GM19468 (cell line): ENCODE measurements around the gene OR2V2.
"Not testable (repeated sequence)": the region's sequence is repeated elsewhere in the genome, so short reads cannot be mapped to it uniquely, and the experiment has no call there.

Experiments
- ATAC-seq: cut with Tn5 transposase; IDR thresholded peaks from one replicate; pipeline ENCODE4 v1.9.1; 2021; ENCODE audit warnings: mild to moderate bottlenecking, moderate library complexity, moderate number of reproducible peaks; ENCODE audit not compliant: unreplicated experiment; ENCODE audit errors: extremely low read depth

The OR2V2 gene

GRCh38 chr5:181138258-181138657, 9.1 kb upstream of the OR2V2 start:
- ATAC-seq, result no peak

GRCh38 chr5:181140766-181141165, 6.6 kb upstream of the OR2V2 start:
- no peak for ATAC-seq

DNA sequence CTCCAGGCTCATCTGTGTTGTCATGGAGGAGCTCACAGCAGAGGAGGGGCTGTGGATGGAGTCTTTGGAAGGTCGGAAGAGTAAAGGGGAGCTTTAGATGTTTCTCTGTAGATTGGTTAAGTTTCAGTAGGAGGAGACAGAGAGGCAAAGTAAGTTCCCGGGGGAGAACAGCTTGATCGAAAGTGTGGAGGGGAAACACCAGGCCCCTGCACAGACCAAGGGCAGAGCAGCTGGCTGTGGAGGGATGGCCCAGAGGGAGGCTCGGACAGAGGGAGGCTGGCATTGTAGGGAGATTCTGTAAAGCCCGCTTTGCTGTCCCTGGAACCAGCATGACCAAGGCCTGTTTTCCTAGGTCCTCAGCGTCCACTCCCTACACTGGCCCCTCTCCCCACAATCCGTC, 5.3 kb upstream of the OR2V2 start:
- no peak for ATAC-seq

DNA sequence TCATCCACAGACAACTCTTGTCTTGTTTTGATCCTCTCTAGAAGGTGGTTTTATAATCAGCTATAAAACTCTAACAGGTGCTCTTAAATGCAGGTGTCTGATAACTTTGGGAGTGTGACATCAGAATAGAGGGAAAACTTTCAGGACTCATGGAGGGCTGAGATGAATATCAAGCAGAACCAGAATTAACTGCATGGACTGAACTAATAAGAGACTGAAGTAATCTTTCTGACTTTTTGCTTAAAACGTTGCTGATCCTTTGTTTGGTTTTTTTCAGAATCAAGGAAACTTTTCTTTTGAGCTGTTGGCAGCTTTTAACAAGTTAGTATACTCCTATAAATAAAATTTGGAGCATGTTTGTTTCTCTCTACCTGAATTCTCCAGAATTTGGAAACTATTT, 2.3 kb upstream of the OR2V2 start:
- ATAC-seq, result no peak

- ATAC-seq, result no peak
Measured at GRCh38 chr5:181149355-181149754, 2.0 kb downstream of the OR2V2 start.

DNA sequence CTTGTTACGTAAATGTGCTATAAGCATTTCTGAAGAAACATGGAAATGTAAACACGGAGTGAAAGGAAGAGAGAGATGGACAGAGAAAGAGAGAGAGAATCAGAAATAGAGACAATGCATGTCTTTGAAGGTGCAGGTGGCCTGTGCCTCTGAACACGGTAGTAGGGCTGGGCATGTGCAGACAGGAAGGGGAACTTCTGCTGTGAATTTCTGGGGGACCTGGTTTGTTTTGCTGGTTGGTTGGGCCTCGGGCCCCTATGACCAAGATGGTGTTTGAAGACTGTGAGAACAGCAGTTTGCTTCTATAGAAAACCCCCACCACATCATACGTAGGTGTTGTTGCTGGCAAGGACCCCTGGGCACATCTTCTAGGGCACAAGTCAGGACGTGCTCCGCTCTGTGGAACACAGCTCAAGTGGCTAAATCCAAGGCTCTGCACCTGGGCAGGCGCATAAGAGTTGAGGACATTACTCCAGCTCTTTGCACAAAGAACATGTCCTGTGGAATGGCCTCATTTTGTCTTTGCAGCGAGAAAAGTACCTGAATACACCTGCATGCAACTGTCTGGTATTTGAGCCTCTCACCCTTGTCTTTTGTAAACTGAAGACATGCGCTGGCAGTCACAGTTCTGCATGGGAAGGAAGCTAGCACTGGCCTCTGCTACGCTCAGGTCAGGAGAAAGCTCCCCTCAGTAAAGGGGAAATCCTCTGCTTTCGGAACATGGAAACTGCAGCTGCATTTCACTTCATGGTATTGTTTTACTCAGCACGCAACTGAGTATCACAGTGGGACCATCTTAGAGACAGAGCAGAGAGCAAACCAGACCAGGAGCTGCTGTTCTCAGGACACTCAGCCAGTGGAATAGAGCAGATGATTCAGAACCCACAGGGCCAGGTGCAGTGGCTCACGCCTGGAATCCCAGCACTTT, 2.7 kb downstream of the OR2V2 start:
- ATAC-seq, result no peak

- no peak for ATAC-seq
Measured at GRCh38 chr5:181151146-181151545, 3.8 kb downstream of the OR2V2 start.

DNA sequence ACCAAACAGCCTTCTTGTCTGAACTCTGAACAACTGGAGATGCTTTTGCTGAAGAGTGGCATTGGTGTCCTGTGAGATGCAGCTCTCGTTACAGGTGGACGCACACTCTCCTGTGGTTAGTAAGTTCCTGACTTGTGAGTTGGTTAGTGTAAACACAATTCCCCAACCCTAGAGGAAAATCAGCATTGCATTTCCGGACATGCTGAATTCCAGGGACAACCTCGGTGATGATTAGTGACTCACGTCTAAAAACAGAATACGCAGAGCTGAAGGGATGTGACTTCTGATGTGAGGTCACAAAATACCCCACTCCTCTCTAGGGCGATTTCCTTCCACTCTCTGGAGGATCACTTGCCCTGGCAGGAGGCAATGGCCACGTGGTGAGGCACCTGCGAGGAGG, 5.0 kb downstream of the OR2V2 start:
- no peak for ATAC-seq

DNA sequence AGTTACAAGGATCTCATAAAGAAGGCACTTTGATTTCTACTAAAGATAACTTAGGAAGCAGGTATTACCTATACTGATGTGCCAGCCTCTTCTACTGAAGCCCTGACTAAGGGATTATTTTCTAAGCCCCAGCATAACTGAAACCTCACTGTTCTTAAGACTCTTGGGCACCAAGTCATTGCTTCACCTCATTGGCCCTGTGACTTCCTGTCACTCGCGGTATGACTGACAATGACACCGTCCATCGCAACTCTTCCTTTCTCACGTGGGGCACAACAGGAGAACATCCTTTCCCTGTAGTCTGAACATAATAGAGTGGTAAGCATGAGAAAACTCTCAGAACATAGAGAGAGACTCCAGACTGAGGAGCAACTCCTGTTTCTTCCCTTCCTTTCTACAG, 6.4 kb downstream of the OR2V2 start:
- no peak for ATAC-seq

DNA sequence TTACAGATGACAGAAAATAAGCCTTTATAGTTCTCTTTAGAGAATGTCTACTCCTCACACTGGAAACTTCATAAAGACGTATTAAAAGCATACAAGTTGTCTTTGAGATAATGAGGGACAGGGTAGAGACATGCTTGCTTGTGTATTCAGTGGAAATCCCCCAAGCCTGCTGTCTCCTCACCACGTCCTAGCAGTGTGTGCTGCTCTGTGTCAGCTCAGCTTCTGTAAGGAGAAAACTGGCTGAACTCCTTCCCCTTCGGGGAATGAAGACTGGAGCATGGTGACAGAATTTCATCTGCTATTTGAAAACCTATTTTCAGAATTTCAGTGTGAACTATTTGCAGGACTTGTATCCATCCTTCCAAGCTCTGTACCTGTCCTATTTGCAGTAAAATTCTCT, 9.4 kb downstream of the OR2V2 start:
- ATAC-seq, result no peak

DNA sequence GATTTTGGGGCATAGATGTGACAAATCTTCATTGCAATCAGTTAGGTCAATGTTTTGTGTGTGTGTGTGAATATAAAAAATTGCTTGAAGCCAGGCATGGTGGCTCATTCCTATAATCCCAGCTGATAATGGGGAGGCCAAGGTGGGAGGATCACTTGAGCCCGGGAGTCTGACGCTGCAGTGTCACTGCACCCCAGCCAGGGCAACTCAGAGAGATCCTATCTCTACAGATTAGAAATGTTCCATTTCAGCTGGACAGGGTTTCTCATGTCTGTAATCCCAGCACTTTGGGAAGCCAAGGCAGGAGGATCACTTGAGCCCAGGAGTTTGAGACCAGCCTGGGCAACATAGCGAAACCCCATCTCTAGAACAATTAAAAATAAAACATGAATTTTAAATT, 11.5 kb downstream of the OR2V2 start:
- ATAC-seq, result no peak

DNA sequence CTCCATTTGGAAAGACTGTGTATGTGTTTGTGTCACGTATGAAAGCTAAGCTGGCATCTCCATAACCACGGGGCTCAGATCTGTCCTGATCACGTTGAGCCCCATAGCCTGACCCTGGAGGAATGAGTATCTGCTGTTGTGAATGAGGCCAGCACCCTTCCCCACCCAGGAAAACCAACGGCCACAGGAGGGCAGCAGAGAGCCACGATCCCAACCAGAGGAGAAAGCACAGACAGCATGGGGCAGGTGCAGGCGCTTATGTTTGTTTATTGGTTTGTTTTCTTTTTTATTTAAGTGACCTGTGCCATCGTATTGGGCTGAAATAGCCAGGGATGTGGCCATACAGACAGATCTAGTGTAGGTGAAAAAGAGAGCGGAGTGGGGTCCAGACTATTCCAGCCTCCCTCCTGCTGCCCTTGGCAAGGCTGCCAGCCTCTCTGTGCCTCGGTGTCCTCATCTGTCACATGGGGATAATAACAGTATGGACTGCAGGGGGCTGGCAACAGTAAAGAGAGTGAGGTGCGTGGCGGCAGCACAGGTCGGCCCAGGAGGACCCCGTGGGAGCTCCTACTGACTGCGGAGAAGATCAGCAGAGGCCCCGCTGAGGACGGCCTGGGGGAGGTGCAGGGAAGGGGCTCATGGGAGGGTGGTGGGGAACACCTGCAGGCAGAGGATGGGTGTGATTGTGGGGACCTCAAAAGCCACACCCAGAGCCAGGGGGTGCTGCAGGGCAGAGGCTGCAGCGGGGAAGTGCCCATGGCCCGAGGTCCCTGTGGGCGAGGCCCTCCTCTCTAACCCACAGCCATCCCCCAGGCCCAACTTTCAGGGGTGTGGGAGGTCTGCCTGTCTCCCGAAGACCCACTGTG, 12.1 kb downstream of the OR2V2 start:
- ATAC-seq, result peak; percentile 61

- ATAC-seq, result no peak
Measured at GRCh38 chr5:181160152-181160754, 12.9 kb downstream of the OR2V2 start.

DNA sequence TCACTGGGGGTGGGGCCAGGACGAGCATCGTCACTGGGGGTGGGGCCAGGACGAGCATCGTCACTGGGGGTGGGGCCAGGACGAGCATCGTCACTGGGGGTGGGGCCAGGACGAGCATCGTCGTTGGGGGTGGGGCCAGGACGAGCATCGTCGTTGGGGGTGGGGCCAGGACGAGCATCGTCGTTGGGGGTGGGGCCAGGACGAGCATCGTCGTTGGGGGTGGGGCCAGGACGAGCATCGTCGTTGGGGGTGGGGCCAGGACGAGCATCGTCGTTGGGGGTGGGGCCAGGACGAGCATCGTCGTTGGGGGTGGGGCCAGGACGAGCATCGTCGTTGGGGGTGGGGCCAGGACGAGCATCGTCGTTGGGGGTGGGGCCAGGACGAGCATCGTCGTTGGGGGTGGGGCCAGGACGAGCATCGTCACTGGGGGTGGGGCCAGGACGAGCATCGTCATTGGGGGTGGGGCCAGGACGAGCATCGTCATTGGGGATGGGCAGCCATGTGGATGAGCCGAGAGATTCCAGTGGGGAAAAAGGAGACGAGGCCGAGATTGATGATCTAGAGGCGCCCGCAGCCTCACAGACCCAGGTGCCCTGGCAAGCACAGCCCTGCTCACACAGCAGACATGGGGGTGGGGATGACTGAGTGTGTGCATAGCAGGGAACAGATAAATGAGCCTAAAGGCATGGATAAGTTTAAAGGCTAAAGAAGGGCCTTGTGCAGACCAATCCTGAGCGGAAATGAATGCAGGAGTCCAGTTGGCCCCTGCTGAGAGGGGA, 13.6 kb downstream of the OR2V2 start:
- ATAC-seq, result not testable (repeated sequence)

GRCh38 chr5:181161534-181162175, 14.3 kb downstream of the OR2V2 start:
- ATAC-seq, result no peak

DNA sequence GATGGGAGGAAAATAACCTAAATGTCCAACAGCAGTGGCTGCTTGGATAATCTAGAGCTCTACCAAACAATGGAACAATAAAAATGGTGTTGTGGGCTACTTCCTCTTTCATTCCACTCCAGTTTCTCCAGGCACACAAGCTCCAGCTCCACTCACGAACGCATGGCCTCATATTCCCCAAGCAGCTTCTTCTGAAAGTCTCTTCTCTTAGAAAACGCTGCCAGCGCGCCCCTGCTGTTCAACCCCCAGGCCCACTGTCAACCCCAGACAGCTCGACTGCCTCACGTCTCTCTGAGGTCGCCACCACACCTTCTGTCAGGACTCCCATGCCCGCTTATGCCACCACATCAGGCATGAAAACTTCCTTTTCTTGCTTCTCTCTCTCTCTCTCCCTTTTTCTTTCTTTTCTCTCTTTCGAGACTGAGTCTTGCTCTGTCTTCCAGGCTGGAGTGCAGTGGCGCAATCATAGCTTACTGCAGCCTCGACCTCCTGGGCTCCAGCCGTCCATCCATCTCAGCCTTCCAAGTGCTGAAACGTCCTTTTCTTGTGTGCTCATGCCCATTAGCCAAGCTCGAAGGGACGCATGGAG, 16.2 kb downstream of the OR2V2 start:
- ATAC-seq, result no peak

GRCh38 chr5:181164076-181164952, 16.9 kb downstream of the OR2V2 start:
- no peak for ATAC-seq
